ENCODE results near the gene LRRC37A3.
"Not testable (repeated sequence)": the region's sequence is repeated elsewhere in the genome, so short reads cannot be mapped to it uniquely, and the experiment has no call there.

The LRRC37A3 gene

GRCh38 chr17:64834060-64834459 lies 85.2 kb downstream of the LRRC37A3 start:
- DNase-seq (ENCODE audit: low read depth): peak; percentile 27

GRCh38 chr17:64830631-64831040 lies 88.6 kb downstream of the LRRC37A3 start:
- not testable (repeated sequence) for DNase-seq (ENCODE audit: low read depth)

- not testable (repeated sequence) for DNase-seq (ENCODE audit: low read depth)
Observed at GRCh38 chr17:64829824-64830630, 89.3 kb downstream of the LRRC37A3 start.

- not testable (repeated sequence) for DNase-seq (ENCODE audit: low read depth)
Observed at GRCh38 chr17:64829068-64829467, 90.2 kb downstream of the LRRC37A3 start.

GRCh38 chr17:64818904-64819303 lies 100.4 kb downstream of the LRRC37A3 start:
- not testable (repeated sequence) for DNase-seq (ENCODE audit: low read depth)

GRCh38 chr17:64815833-64816198 lies 103.5 kb downstream of the LRRC37A3 start:
- not testable (repeated sequence) for DNase-seq (ENCODE audit: low read depth)

- DNase-seq (ENCODE audit: low read depth): peak; percentile 40
Observed at GRCh38 chr17:64814993-64815832, 104.1 kb downstream of the LRRC37A3 start.

GRCh38 chr17:64808178-64808977 lies 110.9 kb downstream of the LRRC37A3 start:
- DNase-seq (ENCODE audit: low read depth): peak; percentile 84
